CD4-positive, alpha-beta T cell treated with Interleukin-2 at 100 ng/mL for 4 hours (primary cell): ENCODE data around the gene KCNJ2.

Source experiments
- DNase-seq: peaks from one replicate; pipeline ENCODE4 v3.0.0-alpha.2; 2020; ENCODE audit warnings: low spot score

Gene KCNJ2

DNA sequence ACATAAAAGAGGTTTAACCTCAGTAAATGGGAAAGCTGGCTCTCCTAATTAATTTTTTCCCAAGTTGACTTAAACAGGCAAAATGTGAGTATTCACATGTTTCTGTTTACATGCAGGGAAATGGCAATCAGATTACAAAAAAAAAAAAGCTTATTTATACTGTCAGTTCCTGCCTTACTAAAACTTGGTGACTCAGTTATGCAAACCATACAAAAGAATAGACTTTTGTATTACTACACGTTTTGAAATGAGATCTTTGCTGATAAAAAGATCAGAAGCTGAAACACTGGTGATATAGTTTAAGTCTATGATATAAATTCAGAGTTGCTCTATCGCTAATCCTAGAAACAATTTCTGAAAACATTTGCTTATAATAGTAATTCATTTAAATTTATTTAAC lies 9.4 kb upstream of the KCNJ2 start:
- no peak for DNase-seq

DNA sequence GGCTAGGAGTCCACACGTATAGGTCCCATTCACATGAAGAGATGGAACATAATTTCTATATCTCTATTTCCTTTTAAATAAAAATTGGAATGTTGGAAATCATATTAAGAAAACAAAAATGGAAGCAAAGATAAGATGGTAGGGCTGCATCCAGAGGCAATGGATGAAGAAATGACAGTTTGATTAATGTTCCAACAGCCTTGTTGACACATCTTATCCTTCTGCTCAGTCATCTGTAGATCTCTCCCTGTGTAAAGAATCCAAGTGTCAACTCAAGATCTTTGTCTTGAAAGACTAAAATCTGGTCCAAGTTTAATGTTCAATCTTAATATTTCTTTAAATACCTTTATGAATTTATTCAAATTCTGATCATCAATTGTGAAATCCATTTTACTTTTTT lies 7.8 kb upstream of the KCNJ2 start:
- DNase-seq = no peak

DNA sequence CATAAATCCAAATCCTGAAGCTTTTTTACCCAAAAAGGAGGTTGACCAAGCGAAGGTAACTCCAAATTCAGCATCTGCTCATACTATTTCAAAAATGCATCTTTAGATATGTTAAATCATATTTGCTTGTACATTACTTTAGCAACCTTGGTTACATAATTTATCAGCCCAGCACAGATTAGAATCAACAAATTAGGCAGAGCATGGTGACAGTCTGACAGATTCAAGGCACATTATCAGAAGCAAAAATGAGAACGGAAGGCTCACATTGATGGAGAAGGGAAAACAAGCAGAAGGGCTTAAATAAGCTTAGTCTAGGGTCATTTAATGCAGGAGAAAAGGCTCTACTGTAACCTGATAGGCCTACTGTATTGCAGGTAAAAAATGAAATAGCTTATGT lies 3.9 kb upstream of the KCNJ2 start:
- DNase-seq = no peak

DNA sequence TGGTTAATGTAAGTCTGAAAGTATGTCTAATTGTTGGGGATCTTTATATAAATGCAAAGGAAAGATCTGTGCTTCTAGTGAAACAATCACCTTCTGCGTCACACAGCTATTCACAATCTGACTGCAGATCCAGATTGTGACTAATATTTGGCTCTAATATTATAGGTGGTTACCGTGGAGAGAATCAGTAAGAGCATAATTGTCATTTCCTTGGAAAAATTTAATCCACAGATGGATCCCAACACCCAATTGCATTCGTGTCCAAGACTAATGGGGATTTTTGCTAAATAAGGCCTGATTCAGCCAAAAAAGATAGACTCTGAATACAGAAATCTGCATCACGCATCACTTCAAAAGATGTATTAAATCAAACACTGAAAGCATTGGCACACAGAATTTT lies 2.7 kb upstream of the KCNJ2 start:
- DNase-seq = no peak

DNA sequence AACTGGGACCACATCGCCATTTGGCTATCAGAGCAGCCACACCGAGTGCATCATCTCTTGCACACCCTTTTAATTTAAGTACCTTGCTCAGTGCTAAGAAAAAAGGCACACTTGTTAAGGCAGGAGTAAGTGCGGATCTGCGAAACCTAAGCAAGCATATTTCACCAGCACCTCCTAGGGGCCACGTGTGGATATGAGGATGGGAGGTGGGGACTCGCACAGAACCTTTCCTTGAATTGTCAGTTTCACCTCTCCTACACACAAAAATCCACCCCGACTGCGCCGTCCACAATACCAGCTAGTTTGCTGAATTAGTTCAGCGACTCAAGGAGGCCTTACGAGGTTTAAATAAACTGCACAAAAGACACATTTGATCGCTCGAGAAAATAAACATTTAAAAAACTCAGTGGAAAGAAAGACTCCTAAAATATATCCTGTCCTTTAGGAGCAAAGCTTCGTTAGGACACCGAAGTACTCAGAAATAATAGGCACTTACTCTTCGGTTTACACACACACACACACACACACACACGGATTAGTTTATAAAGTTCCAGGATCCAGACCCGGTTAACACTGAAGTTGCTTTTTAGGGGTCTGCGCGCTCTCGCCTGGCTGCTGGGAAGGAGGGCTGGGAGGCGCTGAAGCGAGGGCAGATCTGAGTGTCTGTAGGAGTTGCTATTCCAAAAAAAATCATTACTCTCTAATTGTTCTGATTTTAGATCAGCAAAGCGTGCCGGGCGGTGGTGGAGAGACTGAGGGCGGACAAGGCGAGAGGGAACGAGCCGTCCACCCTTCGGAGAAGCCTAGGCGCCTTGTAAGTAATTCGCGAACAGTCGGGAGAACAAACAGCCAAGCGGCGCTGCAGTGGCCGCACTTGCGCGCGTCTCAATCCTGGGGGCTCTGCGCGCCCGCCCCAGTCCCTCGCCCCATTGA lies 1.0 kb upstream of the KCNJ2 start:
- DNase-seq = no peak

DNA sequence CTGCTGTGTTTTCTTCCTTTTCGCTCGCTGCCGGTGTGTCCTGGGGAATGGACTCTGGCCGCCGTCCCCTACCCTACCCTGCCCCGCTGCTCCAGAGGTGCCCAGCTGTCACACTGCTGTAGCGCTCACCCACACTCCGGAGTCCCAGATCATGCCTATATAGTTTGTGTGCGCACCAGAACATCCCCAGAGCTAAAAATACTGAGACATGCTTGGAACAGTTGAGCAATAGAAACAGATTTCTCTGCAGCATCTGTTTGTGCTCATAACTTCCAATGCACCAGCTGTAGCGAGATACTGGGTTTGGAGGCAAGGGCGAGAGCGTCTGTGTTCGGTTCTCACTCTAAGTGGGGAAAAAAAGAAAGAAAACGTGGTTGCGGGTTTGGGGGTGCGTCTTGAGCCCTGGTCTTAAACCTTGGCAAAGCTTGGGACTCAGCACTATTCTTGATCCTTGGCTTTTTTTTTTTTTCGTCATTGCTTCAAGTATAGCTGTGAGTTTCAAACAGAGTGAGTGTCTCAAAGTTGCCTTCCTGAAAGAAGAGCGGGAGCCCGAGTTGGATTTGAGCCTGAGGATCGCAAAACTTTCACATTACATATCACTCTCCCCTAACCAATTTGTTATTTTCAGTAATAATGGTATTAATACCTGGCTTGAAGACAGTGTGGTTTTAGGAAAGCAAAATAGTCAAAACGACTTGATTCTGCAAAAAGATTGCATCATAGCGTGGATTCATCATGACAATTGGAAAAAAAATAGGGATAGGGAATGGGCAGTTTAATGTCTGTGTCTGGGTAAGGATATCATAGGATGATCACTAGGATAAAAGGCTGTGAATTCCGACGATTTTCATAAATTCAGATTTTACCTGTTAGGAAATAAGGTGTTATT lies 621 bp downstream of the KCNJ2 start:
- DNase-seq = no peak

DNA sequence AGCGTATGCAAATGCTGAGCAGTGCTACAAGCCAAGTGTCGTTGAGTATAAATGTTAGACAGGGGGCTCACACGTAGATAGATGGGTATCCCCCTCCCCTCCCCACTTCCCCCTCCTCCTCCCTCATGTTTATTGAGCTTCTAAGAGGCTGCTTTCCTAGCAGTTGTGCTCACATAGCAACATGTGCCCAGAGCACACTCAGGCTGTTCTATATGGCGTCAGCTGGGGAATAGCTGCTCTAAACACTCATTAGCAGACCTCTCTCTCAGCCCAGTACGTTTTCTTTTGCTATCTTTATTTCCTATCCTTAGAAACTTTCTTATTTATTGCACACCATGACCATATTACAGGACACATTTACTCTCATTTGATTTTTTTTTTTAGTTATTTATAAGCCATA lies 1.8 kb downstream of the KCNJ2 start:
- no peak for DNase-seq

DNA sequence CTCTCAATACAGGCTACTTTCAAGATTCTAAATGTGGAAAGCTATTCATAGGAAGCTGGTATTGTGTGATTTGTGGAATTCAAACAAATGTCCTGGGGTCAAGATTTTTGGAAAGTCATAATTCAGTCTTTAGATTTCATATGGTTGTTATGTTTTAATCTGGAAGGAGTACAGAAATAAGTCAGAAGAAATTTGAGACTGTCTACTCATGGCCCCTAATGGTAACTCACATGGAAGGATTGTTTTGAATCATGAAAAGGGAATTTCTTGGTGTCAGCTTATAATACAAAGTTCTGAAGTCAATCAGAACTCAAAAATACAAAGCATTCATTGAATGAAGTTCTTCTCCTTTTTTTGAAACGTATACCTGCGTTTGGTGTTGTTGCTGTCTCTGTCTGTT lies 3.1 kb downstream of the KCNJ2 start:
- DNase-seq = no peak

DNA sequence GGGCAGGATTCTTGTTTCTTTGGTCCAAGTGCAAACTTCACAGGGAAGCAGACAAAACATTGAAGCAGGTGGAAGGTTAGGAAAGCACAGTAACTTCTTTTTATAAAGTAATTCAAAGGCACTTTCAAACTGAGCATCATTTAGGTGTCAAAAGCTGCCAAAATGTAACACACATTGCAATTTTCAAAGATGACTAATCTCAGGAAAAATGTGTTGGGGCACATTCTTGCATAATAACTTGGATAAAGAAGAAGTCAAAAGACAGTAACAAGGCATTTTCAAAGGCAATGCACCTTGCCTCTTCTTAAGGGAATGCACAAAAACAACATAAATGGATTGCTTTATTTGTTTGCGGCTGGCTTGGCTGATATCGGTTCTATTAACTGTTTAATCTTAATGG lies 3.6 kb downstream of the KCNJ2 start:
- DNase-seq = no peak

DNA sequence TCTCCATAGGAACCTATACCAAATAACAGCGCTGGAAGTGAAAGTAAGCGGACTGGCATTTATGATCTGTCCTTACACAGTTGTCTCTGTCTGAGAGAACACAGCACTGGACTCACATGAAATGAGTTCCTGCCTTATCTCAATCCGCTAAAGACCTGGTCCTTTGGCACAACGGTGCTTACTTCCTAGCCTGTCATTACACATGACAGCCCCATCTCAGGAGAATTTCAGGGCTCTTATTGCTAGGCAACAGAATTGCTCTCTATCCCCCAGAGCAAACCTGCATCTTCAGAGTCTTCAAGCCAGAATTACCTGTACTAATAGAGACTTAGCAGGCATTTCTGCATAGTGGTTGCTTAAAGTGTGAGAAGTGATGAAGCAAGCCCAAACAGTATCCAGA lies 4.3 kb downstream of the KCNJ2 start:
- DNase-seq = no peak

DNA sequence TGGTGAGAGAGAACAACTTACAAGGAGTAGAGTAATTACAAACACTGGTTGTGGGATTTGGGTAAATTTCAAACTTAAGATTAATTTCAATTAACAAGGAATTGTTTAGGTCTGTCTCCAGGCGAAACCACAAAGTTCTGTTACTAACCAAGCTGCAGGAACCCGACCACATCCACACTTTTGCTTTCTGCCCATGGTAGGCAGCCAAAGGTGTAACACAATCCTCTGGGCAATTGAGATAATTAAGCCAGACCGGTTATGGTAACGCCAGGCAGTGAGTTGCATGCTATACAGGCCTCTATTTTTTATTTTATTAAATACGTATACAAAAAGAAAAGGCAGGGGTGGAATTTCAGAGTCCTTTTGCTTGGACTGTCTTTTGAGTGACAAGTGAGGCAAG lies 12.0 kb downstream of the KCNJ2 start:
- DNase-seq = no peak

DNA sequence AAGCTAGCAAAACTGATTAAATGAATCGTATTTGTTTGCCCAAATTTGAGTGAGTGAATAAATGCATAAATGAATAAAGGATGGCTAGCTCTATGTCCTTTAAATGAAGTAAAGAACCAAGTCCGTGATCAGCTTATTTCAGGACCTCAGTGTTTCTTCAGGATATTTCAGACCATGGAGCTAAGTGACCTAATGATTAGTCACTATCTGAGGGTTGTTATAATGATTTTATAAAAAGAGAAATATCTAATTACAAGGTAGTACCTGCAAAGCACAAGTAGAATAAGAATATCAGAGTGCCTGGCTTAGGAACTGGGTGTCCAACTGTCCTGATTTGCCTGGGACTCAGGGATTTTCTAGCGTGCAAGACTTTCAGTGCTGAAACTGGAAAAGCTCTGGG lies 12.5 kb downstream of the KCNJ2 start:
- DNase-seq = no peak

DNA sequence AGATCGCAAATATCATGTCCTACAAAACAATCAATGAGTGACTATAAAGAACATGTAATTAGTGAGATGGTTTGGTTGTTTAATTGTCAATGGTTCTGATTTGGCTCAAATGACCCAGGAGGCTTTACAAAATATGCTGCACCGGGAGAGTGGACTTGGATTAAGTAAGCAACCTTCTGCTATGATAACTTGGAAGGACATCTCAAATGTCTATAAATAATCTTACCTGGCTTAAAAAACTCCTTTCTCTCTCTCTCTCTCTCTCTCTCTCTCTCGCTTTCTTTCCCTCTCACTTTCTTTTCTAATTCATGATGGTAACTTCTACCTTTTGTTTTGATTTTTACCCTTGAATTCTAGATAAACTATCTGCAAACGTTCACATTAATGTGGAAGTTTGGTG lies 14.2 kb downstream of the KCNJ2 start:
- DNase-seq = no peak

DNA sequence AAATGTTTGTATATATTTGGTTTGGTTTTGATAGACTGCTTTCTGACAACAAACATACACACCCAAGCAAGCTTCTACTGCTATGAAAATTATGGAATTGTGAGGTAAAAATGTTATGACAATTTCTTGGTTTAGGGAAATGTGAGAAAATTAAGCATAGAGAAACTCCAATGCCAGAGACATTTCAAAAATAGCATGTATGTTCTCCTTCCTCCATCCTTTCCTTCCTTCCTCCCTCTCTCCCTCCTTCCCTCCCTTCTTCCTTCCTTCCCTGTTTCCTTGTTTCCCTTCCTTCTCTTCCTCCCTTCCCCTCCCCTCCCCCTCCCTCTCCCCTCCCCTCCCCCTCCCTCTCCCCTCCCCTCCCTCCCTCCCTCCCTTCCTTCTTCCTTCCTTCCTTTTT lies 14.9 kb downstream of the KCNJ2 start:
- DNase-seq = no peak

DNA sequence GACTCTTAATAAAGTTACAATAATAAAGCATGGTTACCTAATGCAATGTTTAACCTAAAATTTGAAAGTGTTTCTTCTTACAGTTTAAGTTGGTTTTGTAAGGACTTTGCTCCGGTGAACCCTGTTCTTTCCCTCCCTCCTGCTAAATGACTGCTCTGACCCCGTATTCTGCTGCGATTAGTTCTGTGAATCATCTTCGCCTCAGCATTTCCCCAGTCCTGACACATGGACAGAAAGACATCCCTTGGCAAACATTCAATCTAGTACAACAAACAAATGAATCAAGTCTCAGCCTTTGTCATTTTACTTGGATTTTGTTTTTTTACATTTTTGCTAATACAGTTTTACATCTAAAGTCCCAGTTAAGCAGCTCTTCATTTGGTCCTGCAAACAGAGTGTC lies 15.4 kb downstream of the KCNJ2 start:
- no peak for DNase-seq

DNA sequence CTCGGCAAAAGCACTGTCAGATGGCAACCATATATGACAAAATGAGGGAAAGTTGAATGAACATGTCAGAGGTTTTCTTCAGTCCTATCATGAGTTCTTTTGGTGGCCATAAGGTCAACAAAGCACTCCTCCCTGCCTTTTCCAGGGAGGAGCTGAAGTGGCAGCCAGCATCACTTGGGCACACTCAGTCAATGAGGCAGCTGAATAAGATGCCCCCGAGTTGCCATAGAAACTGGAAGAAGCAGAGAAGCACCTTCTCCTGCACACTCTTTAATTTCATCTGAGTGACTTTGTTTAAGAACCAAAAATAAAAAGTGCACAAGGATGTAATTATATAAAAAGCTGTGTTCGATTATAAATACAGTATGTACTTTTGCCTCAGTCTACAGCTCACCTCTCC lies 16.0 kb downstream of the KCNJ2 start:
- DNase-seq = no peak

DNA sequence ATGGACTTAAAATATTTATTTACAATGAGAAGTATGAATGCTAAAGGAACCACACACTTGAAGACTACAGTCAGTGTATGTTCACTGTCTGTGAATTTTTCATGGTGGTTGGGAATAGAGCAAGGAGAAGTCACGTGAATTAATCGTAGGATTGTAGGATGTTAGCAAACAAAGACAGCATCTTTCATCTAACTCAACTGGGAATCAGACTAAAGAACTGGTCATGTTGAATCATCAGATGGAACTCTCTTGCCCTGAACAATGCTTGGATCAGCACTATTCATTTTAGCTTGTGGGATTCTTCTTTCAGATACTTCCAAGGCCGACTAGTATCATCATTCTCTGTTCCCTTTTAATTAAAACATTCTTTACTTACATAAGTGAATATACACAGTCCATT lies 18.1 kb downstream of the KCNJ2 start:
- no peak for DNase-seq

DNA sequence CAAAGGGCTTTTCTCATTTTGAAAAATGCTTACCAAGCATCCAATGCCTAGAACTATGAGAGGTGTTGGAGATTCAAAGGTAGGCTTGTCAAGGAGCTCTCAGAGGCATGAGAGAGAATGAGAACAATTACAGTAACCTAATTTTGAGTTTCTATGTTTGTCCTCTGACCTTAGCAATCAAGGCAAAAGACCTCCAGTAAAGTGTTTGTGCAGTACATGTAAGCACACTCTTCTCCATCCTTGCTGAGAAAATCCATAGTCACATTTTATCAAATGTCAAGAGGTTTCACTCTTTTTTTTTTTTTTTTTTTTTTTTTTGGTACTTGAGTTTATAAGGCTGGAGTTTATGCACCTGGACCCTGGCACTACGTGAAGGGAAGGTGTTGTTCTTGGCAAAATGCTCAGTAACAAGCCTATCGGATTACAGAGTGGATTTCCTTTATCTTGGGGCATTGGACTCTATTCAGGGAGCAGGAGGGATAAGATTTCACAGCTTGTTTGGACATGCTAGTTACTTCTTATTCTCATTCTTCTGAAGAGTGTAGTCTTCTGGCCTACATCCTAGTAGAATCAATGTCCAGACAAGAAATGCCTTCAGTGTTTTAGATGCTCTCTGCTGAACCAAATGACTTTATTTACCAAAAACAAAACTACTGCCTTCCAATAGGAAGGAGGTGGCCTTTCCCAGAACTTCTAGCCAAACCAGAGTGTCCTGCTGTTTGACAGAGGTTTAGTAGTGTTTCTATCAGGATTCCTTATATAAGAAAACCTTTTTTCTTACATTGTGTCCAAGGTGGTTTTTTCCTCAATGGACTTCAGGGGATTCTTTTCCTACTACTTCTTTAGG lies 21.9 kb downstream of the KCNJ2 start:
- no peak for DNase-seq

DNA sequence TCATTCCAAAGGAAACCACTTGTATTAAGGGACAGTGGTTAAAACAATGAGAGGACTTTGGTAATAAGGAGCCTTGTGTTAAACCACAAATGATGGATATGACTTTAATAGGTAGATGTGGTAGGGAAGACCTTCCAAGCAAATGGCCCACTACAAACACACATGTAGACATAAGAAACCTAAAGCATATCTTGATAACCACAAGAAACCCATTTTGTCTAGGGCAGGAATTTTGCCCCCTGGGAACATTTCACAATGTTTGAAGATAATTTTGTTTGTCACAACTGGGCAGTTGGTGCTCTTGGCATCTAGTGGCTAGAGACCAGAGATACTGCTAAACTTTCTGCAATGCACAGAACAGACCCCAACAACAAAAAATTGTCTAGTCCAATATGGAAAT lies 25.8 kb downstream of the KCNJ2 start:
- DNase-seq = no peak

DNA sequence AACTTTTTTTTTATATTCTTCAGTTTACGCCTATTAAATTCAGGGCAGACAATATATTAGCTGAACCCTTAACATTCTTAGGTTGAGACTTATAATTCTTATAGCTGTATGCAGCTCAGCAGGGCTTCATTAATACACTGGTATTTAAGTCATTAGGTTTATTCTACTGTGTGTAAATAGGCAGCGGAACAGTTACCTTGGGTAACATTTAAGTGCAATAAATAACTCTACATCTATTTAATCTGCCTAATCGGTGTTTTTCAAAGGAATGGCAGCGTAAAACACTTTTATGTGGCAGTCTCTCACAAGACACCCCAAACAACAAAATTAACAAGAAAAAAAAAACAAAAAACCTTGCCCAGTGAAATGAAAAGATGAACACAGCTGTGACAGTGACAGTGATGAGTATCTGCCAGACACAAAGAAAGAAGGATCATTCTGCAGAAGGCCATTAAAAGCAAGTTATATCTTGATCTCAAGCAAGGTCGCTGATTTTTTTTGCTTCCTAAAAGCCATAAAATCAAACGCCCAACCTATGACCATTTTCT lies 32.6 kb downstream of the KCNJ2 start:
- no peak for DNase-seq

DNA sequence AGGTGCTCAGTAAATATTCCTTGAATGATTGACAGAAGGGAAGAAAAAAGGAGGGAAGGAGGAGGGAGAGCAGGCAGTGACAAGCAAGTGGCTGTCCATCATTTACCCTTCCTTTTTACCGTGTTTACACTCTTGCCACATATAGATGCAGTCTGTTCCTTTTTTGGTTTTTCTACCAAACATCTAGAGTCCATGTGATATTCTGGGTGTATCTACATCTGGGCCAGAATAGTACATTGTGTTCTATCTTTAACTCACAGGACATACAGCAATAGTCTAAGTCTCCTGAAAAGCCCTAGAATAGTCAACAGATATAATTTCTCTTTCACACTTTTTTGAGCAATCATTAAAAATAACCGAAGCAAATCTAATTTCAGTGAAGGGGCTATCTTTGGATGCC lies 33.5 kb downstream of the KCNJ2 start:
- DNase-seq = no peak

DNA sequence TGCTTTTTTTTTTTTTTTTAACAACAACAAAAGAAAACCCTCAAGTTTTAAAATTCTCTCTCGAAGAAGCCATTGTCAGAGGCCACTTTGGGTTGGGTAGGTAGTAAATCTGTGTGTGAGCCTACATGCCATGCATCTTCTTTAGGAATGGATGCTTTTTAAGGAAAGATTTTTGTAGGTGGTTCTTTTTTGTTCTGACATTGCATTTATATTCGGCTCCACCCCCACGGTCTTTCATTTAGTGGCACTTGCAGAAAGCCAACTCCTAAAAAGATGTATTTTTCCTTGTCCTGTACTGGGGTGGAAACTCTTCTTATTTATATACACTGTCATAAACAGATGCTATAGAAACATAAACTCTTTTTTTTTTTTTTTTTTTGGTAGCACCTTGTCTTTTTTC lies 35.1 kb downstream of the KCNJ2 start:
- DNase-seq = no peak
